HG02970 (cell line): ENCODE data around the gene TTLL3.
"Not testable (repeated sequence)": the region's sequence is repeated elsewhere in the genome, so short reads cannot be mapped to it uniquely, and the experiment has no call there.

Source experiments
- ATAC-seq: cut with Tn5 transposase; IDR thresholded peaks from one replicate; pipeline ENCODE4 v1.9.1; 2021; ENCODE audit warnings: mild to moderate bottlenecking, moderate library complexity, moderate number of reproducible peaks; ENCODE audit not compliant: unreplicated experiment, low FRiP score

TTLL3 gene

GRCh38 chr3:9863058-9863772 lies 53.2 kb downstream of the TTLL3 start:
- ATAC-seq = no peak

GRCh38 chr3:9864200-9864927 lies 54.3 kb downstream of the TTLL3 start:
- ATAC-seq = no peak

GRCh38 chr3:9865125-9865637 lies 55.1 kb downstream of the TTLL3 start:
- not testable (repeated sequence) for ATAC-seq

GRCh38 chr3:9866639-9867038 lies 56.6 kb downstream of the TTLL3 start:
- no peak for ATAC-seq

- ATAC-seq = no peak
These were observed 57.0 kb downstream of the TTLL3 start for GRCh38 chr3:9867106-9867505.

- no peak for ATAC-seq
These were observed 59.9 kb downstream of the TTLL3 start for GRCh38 chr3:9869955-9870354.

GRCh38 chr3:9870978-9871377 lies 60.9 kb downstream of the TTLL3 start:
- ATAC-seq = no peak

GRCh38 chr3:9872067-9872466 lies 62.0 kb downstream of the TTLL3 start:
- ATAC-seq = not testable (repeated sequence)

- no peak for ATAC-seq
These were observed 65.4 kb downstream of the TTLL3 start for GRCh38 chr3:9875448-9875847.

- ATAC-seq = not testable (repeated sequence)
These were observed 66.2 kb downstream of the TTLL3 start for GRCh38 chr3:9876255-9876654.

- ATAC-seq = no peak
These were observed 66.9 kb downstream of the TTLL3 start for GRCh38 chr3:9876991-9877390.

- no peak for ATAC-seq
These were observed 68.6 kb downstream of the TTLL3 start for GRCh38 chr3:9878700-9879099.

- no peak for ATAC-seq
These were observed 69.9 kb downstream of the TTLL3 start, which contains the start of gene CIDEC for GRCh38 chr3:9879830-9880549. CIDEC (minus strand) TSS chr3:9880253; CDS start chr3:9878486, 1,767 bp downstream.

- ATAC-seq = no peak
These were observed 71.4 kb downstream of the TTLL3 start for GRCh38 chr3:9881441-9881840.

- no peak for ATAC-seq
These were observed 73.9 kb downstream of the TTLL3 start for GRCh38 chr3:9883706-9884554.

GRCh38 chr3:9884555-9885165 lies 74.6 kb downstream of the TTLL3 start:
- no peak for ATAC-seq
